ENCODE results near the gene ZBTB49. TPM values are rescaled to one million over a fixed set of nuclear protein-coding genes. Genes with fewer than 3 reads are reported as not detected.

Gene ZBTB49
- total and polyA plus RNA-seq, 3 experiments from 2014 or later, result 7.9 to 10.5 (median 8.7) TPM

- H3K9me3 Mint-ChIP-seq, result no peaks in the 10 kb centered on the region
- POLR2A ChIA-PET, result no interaction called here
- H3K27ac Mint-ChIP-seq, result peak overlapping the region in 6 of 8 donors; percentile 17 to 79 (median 34)
- no peak for DNase-seq
- H3K36me3 ChIP-seq (ENCODE audit: insufficient read depth, low read length), result peaks cover 19% of the 10 kb centered on the region
- H3K27ac ChIP-seq (ENCODE audit: low read depth, low read length), result no peak overlapping the region
- peaks cover 11 to 63% (median 15%) of the 10 kb centered on the region in 3 donors for H3K36me3 Mint-ChIP-seq
- no peaks in the 10 kb centered on the region for H3K9me3 ChIP-seq (ENCODE audit: low read length)
- CTCF ChIA-PET, result interaction anchor here (2.9 kb wide), 1 partner anchor 39 kb away, joined by 10 read pairs; no protein-coding TSS in a partner anchor
- no peak overlapping the region for H3K4me3 ChIP-seq (ENCODE audit: low read length)
- no peaks in the 10 kb centered on the region for H3K27me3 ChIP-seq (ENCODE audit: insufficient read depth, low read length, poor library complexity, severe bottlenecking)
- no peaks in the 10 kb centered on the region for H3K27me3 Mint-ChIP-seq
- peaks cover 29 to 71% (median 58%) of the 10 kb centered on the region in 3 donors for H3K4me1 Mint-ChIP-seq
- no peak overlapping the region for H3K4me3 Mint-ChIP-seq
- no peaks in the 10 kb centered on the region for H3K4me1 ChIP-seq (ENCODE audit: insufficient read depth, low read length)
Measured at GRCh38 chr4:4299006-4299405, 9.0 kb downstream of the ZBTB49 start.

GRCh38 chr4:4302001-4302400, 11.9 kb downstream of the ZBTB49 start:
- CTCF ChIA-PET, result interaction anchor here (3.5 kb wide), 1 partner anchor 42 kb away, joined by 16 read pairs; no protein-coding TSS in a partner anchor
- no peaks in the 10 kb centered on the region for H3K4me1 ChIP-seq (ENCODE audit: insufficient read depth, low read length)
- peak overlapping the region in 3 of 8 donors; percentile 47 to 69 (median 66) for H3K27ac Mint-ChIP-seq
- H3K36me3 ChIP-seq (ENCODE audit: insufficient read depth, low read length), result peaks cover 23% of the 10 kb centered on the region
- no peaks in the 10 kb centered on the region for H3K27me3 ChIP-seq (ENCODE audit: insufficient read depth, low read length, poor library complexity, severe bottlenecking)
- peaks cover 17 to 63% (median 45%) of the 10 kb centered on the region in 3 donors for H3K4me1 Mint-ChIP-seq
- no peak overlapping the region for H3K4me3 ChIP-seq (ENCODE audit: low read length)
- no peaks in the 10 kb centered on the region for H3K9me3 ChIP-seq (ENCODE audit: low read length)
- peaks cover 0 to 77% (median 13%) of the 10 kb centered on the region in 3 donors for H3K36me3 Mint-ChIP-seq
- no peak for DNase-seq
- no peaks in the 10 kb centered on the region for H3K27me3 Mint-ChIP-seq
- no peaks in the 10 kb centered on the region for H3K9me3 Mint-ChIP-seq
- no peak overlapping the region for H3K4me3 Mint-ChIP-seq
- no peak overlapping the region for H3K27ac ChIP-seq (ENCODE audit: low read depth, low read length)
- POLR2A ChIA-PET, result no interaction called here

GRCh38 chr4:4302416-4302815, 12.4 kb downstream of the ZBTB49 start:
- H3K27ac ChIP-seq (ENCODE audit: low read depth, low read length), result no peak overlapping the region
- H3K4me3 ChIP-seq (ENCODE audit: low read length), result no peak overlapping the region
- POLR2A ChIA-PET, result no interaction called here
- peaks cover 0 to 79% (median 17%) of the 10 kb centered on the region in 3 donors for H3K36me3 Mint-ChIP-seq
- no peak for DNase-seq
- H3K4me1 Mint-ChIP-seq, result peaks cover 16 to 63% (median 41%) of the 10 kb centered on the region in 3 donors
- H3K36me3 ChIP-seq (ENCODE audit: insufficient read depth, low read length), result peaks cover 23% of the 10 kb centered on the region
- CTCF ChIA-PET, result interaction anchor here (3.5 kb wide), 1 partner anchor 43 kb away, joined by 16 read pairs; no protein-coding TSS in a partner anchor
- no peak overlapping the region for H3K4me3 Mint-ChIP-seq
- no peaks in the 10 kb centered on the region for H3K9me3 ChIP-seq (ENCODE audit: low read length)
- no peaks in the 10 kb centered on the region for H3K27me3 Mint-ChIP-seq
- no peaks in the 10 kb centered on the region for H3K4me1 ChIP-seq (ENCODE audit: insufficient read depth, low read length)
- no peaks in the 10 kb centered on the region for H3K27me3 ChIP-seq (ENCODE audit: insufficient read depth, low read length, poor library complexity, severe bottlenecking)
- H3K27ac Mint-ChIP-seq, result peak overlapping the region in 4 of 8 donors; percentile 48 to 69 (median 64)
- no peaks in the 10 kb centered on the region for H3K9me3 Mint-ChIP-seq

- Histone ChIP-seq H3K4me3 (ENCODE audit: low read length) (no peak overlapping the region), H3K36me3 (ENCODE audit: insufficient read depth, low read length) (peaks cover 19% of the 10 kb centered on the region), H3K4me1 (ENCODE audit: insufficient read depth, low read length) (no peaks in the 10 kb centered on the region), H3K9me3 (ENCODE audit: low read length) (no peaks in the 10 kb centered on the region), H3K27me3 (ENCODE audit: insufficient read depth, low read length, poor library complexity, severe bottlenecking) (no peaks in the 10 kb centered on the region), H3K27ac (ENCODE audit: low read depth, low read length) (no peak overlapping the region)
- ChIA-PET CTCF (interaction anchor here (1.5 to 1.8 kb wide), 2 partner anchors 10 to 47 kb away, joined by 3 to 8 read pairs; no protein-coding TSS in a partner anchor), POLR2A (interaction anchor here (0.6 kb wide), 1 partner anchor 237 kb away, joined by 6 read pairs; no protein-coding TSS in a partner anchor)
- H3K9me3 Mint-ChIP-seq, result no peaks in the 10 kb centered on the region
- H3K36me3 Mint-ChIP-seq, result peaks cover 0 to 70% (median 17%) of the 10 kb centered on the region in 3 donors
- DNase-seq, result no peak
- peaks cover 14 to 42% (median 27%) of the 10 kb centered on the region in 3 donors for H3K4me1 Mint-ChIP-seq
- H3K27me3 Mint-ChIP-seq, result no peaks in the 10 kb centered on the region
- H3K27ac Mint-ChIP-seq, result peak overlapping the region in 2 of 8 donors; percentile 12 to 90
- no peak overlapping the region for H3K4me3 Mint-ChIP-seq
Measured at GRCh38 chr4:4306920-4307319, 16.9 kb downstream of the ZBTB49 start.

GRCh38 chr4:4308800-4309441, 18.9 kb downstream of the ZBTB49 start:
- Histone ChIP-seq H3K27ac (ENCODE audit: low read depth, low read length) (no peak overlapping the region), H3K4me1 (ENCODE audit: insufficient read depth, low read length) (no peaks in the 10 kb centered on the region), H3K9me3 (ENCODE audit: low read length) (no peaks in the 10 kb centered on the region), H3K4me3 (ENCODE audit: low read length) (no peak overlapping the region), H3K27me3 (ENCODE audit: insufficient read depth, low read length, poor library complexity, severe bottlenecking) (no peaks in the 10 kb centered on the region), H3K36me3 (ENCODE audit: insufficient read depth, low read length) (peaks cover 9% of the 10 kb centered on the region)
- ChIA-PET POLR2A (no interaction called here), CTCF (interaction anchor here (1.1 kb wide), 1 partner anchor 56 kb away, joined by 3 read pairs; no protein-coding TSS in a partner anchor)
- H3K4me3 Mint-ChIP-seq, result no peak overlapping the region
- DNase-seq, result no peak
- H3K9me3 Mint-ChIP-seq, result no peaks in the 10 kb centered on the region
- no peaks in the 10 kb centered on the region for H3K27me3 Mint-ChIP-seq
- peaks cover 14 to 26% (median 21%) of the 10 kb centered on the region in 3 donors for H3K4me1 Mint-ChIP-seq
- peak overlapping the region in 3 of 8 donors; percentile 5 to 71 (median 54) for H3K27ac Mint-ChIP-seq
- H3K36me3 Mint-ChIP-seq, result peaks cover 0 to 71% (median 23%) of the 10 kb centered on the region in 3 donors

GRCh38 chr4:4311193-4311592, 21.1 kb downstream of the ZBTB49 start:
- H3K9me3 ChIP-seq (ENCODE audit: low read length), result no peaks in the 10 kb centered on the region
- POLR2A ChIA-PET, result no interaction called here
- H3K36me3 ChIP-seq (ENCODE audit: insufficient read depth, low read length), result peaks cover 21% of the 10 kb centered on the region
- H3K4me3 ChIP-seq (ENCODE audit: low read length), result no peak overlapping the region
- H3K4me1 ChIP-seq (ENCODE audit: insufficient read depth, low read length), result no peaks in the 10 kb centered on the region
- no peaks in the 10 kb centered on the region for H3K9me3 Mint-ChIP-seq
- no peak overlapping the region for H3K4me3 Mint-ChIP-seq
- no peaks in the 10 kb centered on the region for H3K27me3 ChIP-seq (ENCODE audit: insufficient read depth, low read length, poor library complexity, severe bottlenecking)
- no peak for DNase-seq
- no peak overlapping the region for H3K27ac Mint-ChIP-seq
- H3K36me3 Mint-ChIP-seq, result peaks cover 0 to 75% (median 23%) of the 10 kb centered on the region in 3 donors
- peaks cover 7 to 13% (median 10%) of the 10 kb centered on the region in 3 donors for H3K4me1 Mint-ChIP-seq
- CTCF ChIA-PET, result interaction anchor here (2.3 kb wide), 1 partner anchor 51 kb away, joined by 5 read pairs; no protein-coding TSS in a partner anchor
- no peaks in the 10 kb centered on the region for H3K27me3 Mint-ChIP-seq
- H3K27ac ChIP-seq (ENCODE audit: low read depth, low read length), result no peak overlapping the region

- Histone ChIP-seq H3K36me3 (ENCODE audit: insufficient read depth, low read length) (peaks cover 18% of the 10 kb centered on the region), H3K4me3 (ENCODE audit: low read length) (no peak overlapping the region), H3K27ac (ENCODE audit: low read depth, low read length) (no peak overlapping the region), H3K27me3 (ENCODE audit: insufficient read depth, low read length, poor library complexity, severe bottlenecking) (no peaks in the 10 kb centered on the region), H3K4me1 (ENCODE audit: insufficient read depth, low read length) (no peaks in the 10 kb centered on the region), H3K9me3 (ENCODE audit: low read length) (no peaks in the 10 kb centered on the region)
- peak overlapping the region in 4 of 8 donors; percentile 6 to 31 (median 15) for H3K27ac Mint-ChIP-seq
- no peaks in the 10 kb centered on the region for H3K27me3 Mint-ChIP-seq
- H3K36me3 Mint-ChIP-seq, result peaks cover 0 to 80% (median 16%) of the 10 kb centered on the region in 3 donors
- no peak for DNase-seq
- CTCF ChIA-PET, result no interaction called here
- no peak overlapping the region for H3K4me3 Mint-ChIP-seq
- POLR2A ChIA-PET, result no interaction called here
- H3K9me3 Mint-ChIP-seq, result no peaks in the 10 kb centered on the region
- no peaks in the 10 kb centered on the region for H3K4me1 Mint-ChIP-seq
Measured at GRCh38 chr4:4315461-4316149, 25.6 kb downstream of the ZBTB49 start.

GRCh38 chr4:4316150-4316495, 26.1 kb downstream of the ZBTB49 start:
- H3K27ac ChIP-seq (ENCODE audit: low read depth, low read length), result no peak overlapping the region
- no peak for DNase-seq
- ChIA-PET CTCF (interaction anchor here (1.5 kb wide), 1 partner anchor 68 kb away, joined by 3 read pairs; the partner anchor contains the start of gene TMEM128), POLR2A (no interaction called here)
- H3K4me3 ChIP-seq (ENCODE audit: low read length), result no peak overlapping the region
- peaks cover 0 to 85% (median 16%) of the 10 kb centered on the region in 3 donors for H3K36me3 Mint-ChIP-seq
- H3K27ac Mint-ChIP-seq, result peak overlapping the region in 3 of 8 donors; percentile 6 to 18 (median 12)
- H3K4me1 ChIP-seq (ENCODE audit: insufficient read depth, low read length), result no peaks in the 10 kb centered on the region
- H3K9me3 ChIP-seq (ENCODE audit: low read length), result no peaks in the 10 kb centered on the region
- no peaks in the 10 kb centered on the region for H3K27me3 Mint-ChIP-seq
- H3K36me3 ChIP-seq (ENCODE audit: insufficient read depth, low read length), result peaks cover 23% of the 10 kb centered on the region
- no peaks in the 10 kb centered on the region for H3K27me3 ChIP-seq (ENCODE audit: insufficient read depth, low read length, poor library complexity, severe bottlenecking)
- H3K4me3 Mint-ChIP-seq, result no peak overlapping the region
- no peaks in the 10 kb centered on the region for H3K9me3 Mint-ChIP-seq
- no peaks in the 10 kb centered on the region for H3K4me1 Mint-ChIP-seq

Data from CD8-positive, alpha-beta memory T cell (primary cell).